ENCODE data around the gene FKBP11.

FKBP11 gene

GRCh38 chr12:48957141-48958048, 32.1 kb upstream of the FKBP11 start, which contains the start of gene ARF3:
TSS of gene ARF3 (minus strand) at chr12:48957487. CDS start at chr12:48941095, 16,392 bp downstream.
- Mint-ChIP-seq H3K4me3 (peak within 1 kb of the TSS; percentile 98), H3K36me3 (ENCODE audit: low read depth) (peaks cover 23% of the 10 kb centered on the region), H3K9me3 (no peaks in the 10 kb centered on the region), H3K4me1 (peaks cover 30% of the 10 kb centered on the region), H3K27ac (peak within 1 kb of the TSS; percentile 91 to 97 (median 96)), H3K27me3 (ENCODE audit: low read depth) (peaks cover 11% of the 10 kb centered on the region)
- TF ChIP-seq CTCF (IDR thresholded peaks at IDR 0.05; ENCODE audit: unreplicated experiment in 3 of 3), result no peak

- peak overlapping the region; percentile 91 to 97 (median 96) for H3K27ac Mint-ChIP-seq
- peak in 1 of 3 experiments; percentile 9 for TF ChIP-seq CTCF (IDR thresholded peaks at IDR 0.05; ENCODE audit: unreplicated experiment in 3 of 3)
- H3K4me3 Mint-ChIP-seq, result peak overlapping the region; percentile 98
- peaks cover 5% of the 10 kb centered on the region for H3K27me3 Mint-ChIP-seq (ENCODE audit: low read depth)
- no peaks in the 10 kb centered on the region for H3K9me3 Mint-ChIP-seq
- peaks cover 26% of the 10 kb centered on the region for H3K36me3 Mint-ChIP-seq (ENCODE audit: low read depth)
- H3K4me1 Mint-ChIP-seq, result peaks cover 30% of the 10 kb centered on the region
These were observed 31.2 kb upstream of the FKBP11 start for GRCh38 chr12:48956279-48957140.

GRCh38 chr12:48954841-48955501, 29.7 kb upstream of the FKBP11 start:
- no peaks in the 10 kb centered on the region for H3K9me3 Mint-ChIP-seq
- H3K27me3 Mint-ChIP-seq (ENCODE audit: low read depth), result peaks cover 5% of the 10 kb centered on the region
- no peak for TF ChIP-seq CTCF (IDR thresholded peaks at IDR 0.05; ENCODE audit: unreplicated experiment in 3 of 3)
- H3K36me3 Mint-ChIP-seq (ENCODE audit: low read depth), result peaks cover 30% of the 10 kb centered on the region
- H3K27ac Mint-ChIP-seq, result peak overlapping the region in 1 of 3 experiments; percentile 91
- H3K4me1 Mint-ChIP-seq, result peaks cover 30% of the 10 kb centered on the region
- peak overlapping the region; percentile 98 for H3K4me3 Mint-ChIP-seq

- peaks cover 30% of the 10 kb centered on the region for H3K4me1 Mint-ChIP-seq
- peak overlapping the region in 1 of 3 experiments; percentile 6 for H3K4me3 Mint-ChIP-seq
- H3K9me3 Mint-ChIP-seq, result no peaks in the 10 kb centered on the region
- no peak overlapping the region for H3K27ac Mint-ChIP-seq
- H3K27me3 Mint-ChIP-seq (ENCODE audit: low read depth), result peaks cover 5% of the 10 kb centered on the region
- peaks cover 34% of the 10 kb centered on the region for H3K36me3 Mint-ChIP-seq (ENCODE audit: low read depth)
- TF ChIP-seq CTCF (IDR thresholded peaks at IDR 0.05; ENCODE audit: unreplicated experiment in 3 of 3), result no peak
These were observed 28.8 kb upstream of the FKBP11 start for GRCh38 chr12:48954061-48954460.

- Mint-ChIP-seq H3K36me3 (ENCODE audit: low read depth) (peaks cover 39% of the 10 kb centered on the region), H3K27ac (no peak overlapping the region), H3K27me3 (ENCODE audit: low read depth) (peaks cover 5% of the 10 kb centered on the region), H3K4me1 (peaks cover 27% of the 10 kb centered on the region), H3K9me3 (no peaks in the 10 kb centered on the region), H3K4me3 (no peak overlapping the region)
- no peak for TF ChIP-seq CTCF (IDR thresholded peaks at IDR 0.05; ENCODE audit: unreplicated experiment in 3 of 3)
These were observed 27.4 kb upstream of the FKBP11 start for GRCh38 chr12:48952691-48953090.
